Breast epithelium (tissue), 4 donors: ENCODE results near the gene THAP12. TPM values are rescaled to one million over a fixed set of nuclear protein-coding genes. Genes with fewer than 3 reads are reported as not detected.

ENCODE experiments used
- DNase-seq, 2 donors: peaks; one replicate each; pipeline ENCODE4 v3.0.0-alpha.2; 2019; ENCODE audit warnings: low spot score in 2 of 2
- H3K27ac ChIP-seq, 2 donors: fragments of 200-600 bp; sonication (generic) in 1 of 2; one replicate each; pipeline ENCODE4 v1.5.1; 2016 to 2019; ENCODE audit warnings: mild to moderate bottlenecking in 1 of 2
- H3K27me3 ChIP-seq, 2 donors: fragments of 200-600 bp; sonication (generic) in 1 of 2; one replicate each; pipeline versions ENCODE4 v1.5.1 to v1.6.0; 2017 to 2019; ENCODE audit warnings: control low read depth in 1 of 2, mild to moderate bottlenecking in 1 of 2
- H3K36me3 ChIP-seq: fragments of 200-600 bp; one replicate; pipeline ENCODE4 v1.5.1; 2019
- H3K4me1 ChIP-seq, 2 donors: fragments of 200-600 bp; sonication (generic); one replicate each; pipeline ENCODE4 v1.5.1; 2016 to 2019; ENCODE audit warnings: control low read depth in 1 of 2
- H3K4me3 ChIP-seq, 3 donors: fragments of 200-600 bp; sonication (generic); 1 replicate in 2 of 3; 2 replicates in 1 of 3; pipeline ENCODE4 v1.5.1; 2016 to 2019; ENCODE audit warnings: mild to moderate bottlenecking in 3 of 3, moderate library complexity in 2 of 3
- H3K9me3 ChIP-seq, 2 donors: fragments of 200-600 bp; sonication (generic) in 1 of 2; one replicate each; pipeline ENCODE4 v1.5.1; 2016 to 2019; ENCODE audit warnings: control low read depth in 1 of 2
- POLR2A ChIP-seq: fragments of 450-650 bp; IDR thresholded peaks from one replicate; pipeline ENCODE4 v1.6.1; 2016; ENCODE audit warnings: antibody characterized with exemption, mild to moderate bottlenecking, moderate library complexity
- POLR2AphosphoS5 ChIP-seq, 3 donors: sonication (generic); formaldehyde crosslinking; IDR thresholded peaks; one replicate each; pipeline ENCODE4 v1.6.1; 2017; ENCODE audit warnings: antibody characterized with exemption in 3 of 3
- intact Hi-C: fragments of 100-400 bp; cut with DNase I; formaldehyde crosslinking; loops from one replicate; pipeline ENCODE4 v1.15.1; 2023; ENCODE audit warnings: low total_unique reads
- total RNA-seq, 3 donors: library from RNA; depleted of rRNA; stranded (reverse); fragments of >200 nt; gene quantifications; one replicate each; pipeline ENCODE4 v1.1.0, GENCODE V29; 2016
- TF ChIP-seq, protein P1 (sequence below), 3 donors: fragments of 450-650 bp; IDR thresholded peaks; one replicate each; pipeline ENCODE4 v1.5.1; 2016 to 2017; ENCODE audit warnings: antibody characterized with exemption in 3 of 3, mild to moderate bottlenecking in 3 of 3, moderate library complexity in 3 of 3

Gene THAP12
- total RNA-seq, 3 donors from 2014 or later = 42.3 to 49.9 (median 49.5) TPM

DNA sequence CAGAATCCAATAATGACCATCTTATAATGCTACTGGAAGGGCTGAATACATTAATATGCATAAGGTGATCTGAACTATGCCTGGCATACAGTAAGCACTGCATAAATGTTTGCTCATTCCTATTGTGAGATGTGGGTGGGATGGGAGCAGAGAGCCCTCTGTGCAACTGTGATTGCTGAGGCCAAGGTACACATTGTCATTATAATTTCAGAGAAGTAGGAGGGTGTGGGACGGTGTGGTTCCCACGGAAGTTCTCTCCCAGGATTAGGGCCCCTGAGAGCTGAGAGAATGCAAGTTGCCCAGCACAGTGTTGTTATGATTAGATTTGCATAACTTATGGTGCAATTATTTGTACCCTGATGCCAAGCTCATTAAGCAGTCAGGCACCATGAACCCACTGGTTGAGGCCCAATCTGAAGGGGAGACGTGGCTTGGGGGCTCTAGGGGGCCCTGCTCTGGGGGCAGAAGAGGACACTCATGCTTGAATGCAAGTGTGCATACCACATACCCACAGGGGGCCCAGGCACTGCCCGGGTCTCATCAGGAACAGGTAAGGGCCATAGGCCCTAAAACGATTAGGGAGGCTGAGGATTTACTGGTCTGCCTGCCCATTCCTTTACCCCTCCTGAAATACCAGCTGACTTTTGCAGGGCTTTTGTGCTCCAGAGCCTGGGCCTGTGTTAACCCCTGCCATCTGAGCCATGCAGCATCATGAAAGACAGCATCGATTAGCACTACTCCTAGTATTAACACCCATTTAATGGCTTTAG, 72.8 kb downstream of the THAP12 start:
- TF ChIP-seq POLR2AphosphoS5 (IDR thresholded peaks at IDR 0.05) (no peak), POLR2A (no peak)
- TF ChIP-seq, protein P1, sequence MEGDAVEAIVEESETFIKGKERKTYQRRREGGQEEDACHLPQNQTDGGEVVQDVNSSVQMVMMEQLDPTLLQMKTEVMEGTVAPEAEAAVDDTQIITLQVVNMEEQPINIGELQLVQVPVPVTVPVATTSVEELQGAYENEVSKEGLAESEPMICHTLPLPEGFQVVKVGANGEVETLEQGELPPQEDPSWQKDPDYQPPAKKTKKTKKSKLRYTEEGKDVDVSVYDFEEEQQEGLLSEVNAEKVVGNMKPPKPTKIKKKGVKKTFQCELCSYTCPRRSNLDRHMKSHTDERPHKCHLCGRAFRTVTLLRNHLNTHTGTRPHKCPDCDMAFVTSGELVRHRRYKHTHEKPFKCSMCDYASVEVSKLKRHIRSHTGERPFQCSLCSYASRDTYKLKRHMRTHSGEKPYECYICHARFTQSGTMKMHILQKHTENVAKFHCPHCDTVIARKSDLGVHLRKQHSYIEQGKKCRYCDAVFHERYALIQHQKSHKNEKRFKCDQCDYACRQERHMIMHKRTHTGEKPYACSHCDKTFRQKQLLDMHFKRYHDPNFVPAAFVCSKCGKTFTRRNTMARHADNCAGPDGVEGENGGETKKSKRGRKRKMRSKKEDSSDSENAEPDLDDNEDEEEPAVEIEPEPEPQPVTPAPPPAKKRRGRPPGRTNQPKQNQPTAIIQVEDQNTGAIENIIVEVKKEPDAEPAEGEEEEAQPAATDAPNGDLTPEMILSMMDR (IDR thresholded peaks at IDR 0.05) = no peak
- Histone ChIP-seq H3K36me3 (no peaks in the 10 kb centered on the region), H3K9me3 (no peaks in the 10 kb centered on the region), H3K27me3 (no peaks in the 10 kb centered on the region), H3K27ac (no peak overlapping the region), H3K4me1 (no peaks in the 10 kb centered on the region), H3K4me3 (no peak overlapping the region)
- no peak for DNase-seq
- intact Hi-C loops = no loop called here

DNA sequence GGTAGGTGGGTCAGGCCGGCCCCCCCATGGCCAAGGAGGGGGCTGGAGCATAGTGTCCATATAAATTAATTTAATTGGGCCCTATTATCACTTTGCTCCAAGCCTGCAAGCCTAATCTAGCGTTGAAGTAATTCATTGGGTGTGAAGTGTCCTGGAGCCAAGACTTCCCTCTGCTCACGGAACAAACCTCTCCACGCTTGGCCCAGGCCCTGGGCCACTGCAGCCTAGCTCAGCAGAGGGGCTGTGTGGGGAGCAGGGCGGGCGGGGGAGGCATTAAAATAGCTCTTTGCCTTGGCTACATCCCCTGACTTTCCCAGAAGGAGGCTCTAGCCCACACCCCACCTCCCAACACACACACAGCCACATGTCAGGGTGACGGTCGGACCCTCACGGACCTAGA, 73.5 kb downstream of the THAP12 start:
- Histone ChIP-seq H3K4me3 (no peak overlapping the region), H3K27ac (no peak overlapping the region), H3K27me3 (no peaks in the 10 kb centered on the region), H3K4me1 (no peaks in the 10 kb centered on the region), H3K36me3 (no peaks in the 10 kb centered on the region), H3K9me3 (no peaks in the 10 kb centered on the region)
- intact Hi-C loops = no loop called here
- TF ChIP-seq POLR2AphosphoS5 (IDR thresholded peaks at IDR 0.05) (no peak), POLR2A (no peak)
- no peak for DNase-seq

DNA sequence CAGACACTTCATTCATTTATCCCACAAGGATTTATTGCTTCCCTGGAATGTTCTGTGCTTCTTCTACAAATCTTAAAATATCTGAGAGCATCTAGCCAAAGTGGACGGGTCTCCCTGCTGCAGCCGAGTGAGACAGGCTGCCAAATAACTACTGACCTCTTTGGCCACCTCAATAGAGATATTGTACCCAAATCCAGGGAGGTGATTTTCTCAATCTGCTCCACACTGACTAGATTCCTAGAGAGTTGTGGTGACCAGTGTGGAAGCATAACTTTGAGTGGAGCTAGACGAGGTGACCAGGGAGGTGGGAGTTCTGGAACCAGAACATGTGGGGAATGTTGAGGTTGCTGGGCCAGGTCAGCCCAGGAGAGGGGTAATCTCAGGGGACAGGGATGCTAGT, 77.5 kb downstream of the THAP12 start:
- no peaks in the 10 kb centered on the region for H3K36me3 ChIP-seq
- intact Hi-C loops = no loop called here
- no peaks in the 10 kb centered on the region for H3K4me1 ChIP-seq
- no peak overlapping the region for H3K27ac ChIP-seq
- no peak for DNase-seq
- TF ChIP-seq POLR2AphosphoS5 (IDR thresholded peaks at IDR 0.05) (no peak), POLR2A (no peak)
- TF ChIP-seq, protein P1 (IDR thresholded peaks at IDR 0.05) = no peak
- no peaks in the 10 kb centered on the region for H3K9me3 ChIP-seq
- no peaks in the 10 kb centered on the region for H3K27me3 ChIP-seq
- no peak overlapping the region for H3K4me3 ChIP-seq

DNA sequence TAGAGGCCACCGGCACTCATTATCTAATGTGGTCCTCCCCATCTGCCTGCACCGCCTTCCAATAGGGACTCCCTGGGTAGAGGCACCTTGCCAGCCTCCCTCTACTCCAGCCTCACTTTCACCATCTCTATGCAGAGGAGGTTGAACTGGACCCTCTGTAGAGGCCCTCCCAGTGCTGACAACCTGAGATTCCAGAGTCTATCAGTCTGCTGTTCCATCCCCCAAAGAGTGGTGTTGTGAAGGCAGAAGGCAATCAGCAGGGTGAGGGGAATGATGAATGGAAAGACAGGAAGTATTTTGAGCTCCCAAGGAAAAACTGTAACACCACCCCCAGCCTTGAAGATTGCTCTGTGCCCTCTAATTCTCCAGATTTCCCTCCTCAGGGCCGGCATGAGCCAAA, 77.9 kb downstream of the THAP12 start:
- Histone ChIP-seq H3K4me1 (no peaks in the 10 kb centered on the region), H3K9me3 (no peaks in the 10 kb centered on the region), H3K27me3 (no peaks in the 10 kb centered on the region), H3K27ac (no peak overlapping the region), H3K36me3 (no peaks in the 10 kb centered on the region), H3K4me3 (no peak overlapping the region)
- DNase-seq = no peak
- intact Hi-C loops = no loop called here
- TF ChIP-seq, protein P1 (IDR thresholded peaks at IDR 0.05) = no peak

Other genes starting within 250 kb of the THAP12 start
- gene WNT11, start 174.6 kb downstream of the THAP12 start, total RNA-seq = 10 to 100 TPM in 2 of 3 donors, 1 to 10 TPM in 1; 7.0 to 70.6 (median 17.7) TPM
- gene GVQW3, start 191 bp upstream of the THAP12 start, total RNA-seq = 1 to 10 TPM; 1.3 to 5.4 (median 3.9) TPM
- gene EMSY, start 63.9 kb upstream of the THAP12 start, total RNA-seq = 10 to 100 TPM; 22.9 to 71.3 (median 43.9) TPM